GM19043 (cell line): ENCODE results near the gene ZFAND3.
"Not testable (repeated sequence)": the region's sequence is repeated elsewhere in the genome, so short reads cannot be mapped to it uniquely, and the experiment has no call there.

Experiments
- ATAC-seq: cut with Tn5 transposase; IDR thresholded peaks from one replicate; pipeline ENCODE4 v1.9.1; 2021; ENCODE audit warnings: low read depth; ENCODE audit not compliant: unreplicated experiment

ZFAND3 gene

DNA sequence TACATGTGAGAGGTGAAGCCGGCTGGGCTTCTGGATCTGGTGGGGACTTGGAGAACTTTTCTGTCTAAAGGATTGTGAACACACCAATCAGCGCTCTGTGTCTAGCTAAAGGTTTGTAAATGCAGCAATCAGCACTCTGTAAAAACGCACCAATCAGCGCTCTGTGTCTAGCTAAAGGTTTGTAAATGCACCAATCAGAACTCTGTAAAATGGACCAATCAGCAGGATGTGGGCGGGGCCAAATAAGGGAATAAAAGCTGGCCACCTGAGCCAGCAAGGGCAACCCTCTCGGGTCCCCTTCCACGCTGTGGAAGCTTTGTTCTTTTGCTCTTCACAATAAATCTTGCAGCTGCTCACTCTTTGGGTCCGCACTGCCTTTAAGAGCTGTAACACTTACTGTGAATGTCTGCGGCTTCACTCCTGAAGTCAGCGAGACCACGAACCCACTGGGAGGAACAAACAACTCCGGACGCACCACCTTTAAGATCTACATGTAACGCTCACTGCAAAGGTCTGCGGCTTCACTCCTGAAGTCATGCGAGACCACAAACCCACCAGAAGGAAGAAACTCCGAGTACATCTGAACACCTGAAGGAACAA is 143.1 kb downstream of the ZFAND3 start:
- not testable (repeated sequence) for ATAC-seq

DNA sequence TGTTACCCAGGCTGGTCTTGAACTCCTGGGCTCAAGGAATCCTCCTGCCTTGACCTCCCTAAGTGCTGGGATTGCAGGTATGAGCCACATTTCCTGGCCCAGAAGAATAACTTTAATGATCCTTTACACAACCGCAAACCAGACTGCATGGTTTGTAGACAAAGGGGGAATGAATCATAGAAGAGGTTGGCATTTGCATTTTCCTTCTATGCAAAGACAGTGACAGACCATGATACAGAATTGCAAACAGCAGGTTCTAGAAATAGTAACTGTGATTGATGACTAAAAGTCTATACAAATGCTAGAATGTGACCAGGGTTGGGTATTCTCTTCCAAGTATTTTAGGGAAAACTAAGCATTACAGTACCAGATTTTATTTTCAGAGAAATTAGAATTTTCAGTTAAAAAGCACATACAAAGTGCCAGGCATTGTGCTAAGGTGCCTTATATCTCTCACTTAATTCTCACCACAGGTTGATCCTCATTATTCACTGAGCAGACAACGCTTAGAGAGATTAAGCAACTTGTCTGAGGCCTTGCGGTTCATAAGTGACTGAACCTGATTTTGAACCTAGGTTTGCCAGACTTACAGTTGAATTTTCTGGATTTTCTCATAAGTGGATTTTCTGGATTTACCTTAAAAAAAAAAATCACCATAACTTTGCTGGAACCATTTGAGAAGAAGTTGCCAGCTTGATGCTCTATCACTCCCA is 146.6 kb downstream of the ZFAND3 start:
- ATAC-seq, result no peak

DNA sequence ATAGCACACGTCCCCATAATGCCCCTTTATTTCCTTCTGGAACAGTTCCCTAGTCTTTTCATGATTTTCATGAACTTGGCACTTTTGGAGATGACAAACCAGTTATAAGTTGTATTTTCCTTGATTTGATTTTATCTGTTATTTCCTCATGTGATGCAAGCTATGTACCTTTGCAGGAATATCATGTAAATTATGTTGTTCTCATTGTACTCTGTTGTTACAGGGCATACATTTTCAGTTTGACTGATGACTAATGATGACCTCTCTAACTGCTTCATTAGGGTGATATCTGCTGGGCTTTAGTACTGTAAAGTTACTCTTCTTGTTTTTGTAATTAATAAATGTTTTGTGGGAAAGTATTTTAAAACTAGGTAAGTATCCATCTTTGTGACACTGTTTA is 147.3 kb downstream of the ZFAND3 start:
- ATAC-seq, result no peak

DNA sequence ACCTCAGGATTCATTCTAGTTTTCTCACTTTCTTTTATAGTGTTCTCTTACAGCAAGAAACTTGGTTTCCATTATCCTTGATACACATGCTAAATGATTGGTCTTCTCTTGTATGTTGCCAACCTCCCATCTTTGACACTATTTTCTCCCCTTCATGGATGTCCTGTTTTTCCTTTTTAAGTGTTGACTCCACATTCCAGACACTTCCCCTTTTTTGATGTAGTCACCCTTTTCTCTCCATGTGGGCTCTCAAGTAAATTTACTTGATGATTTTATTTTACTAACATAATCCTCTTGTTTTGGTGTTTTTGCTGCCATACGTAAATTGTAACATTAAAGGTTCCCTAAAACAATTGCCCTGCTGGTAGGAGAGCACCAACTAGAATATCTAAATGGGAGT is 148.1 kb downstream of the ZFAND3 start:
- ATAC-seq, result no peak

DNA sequence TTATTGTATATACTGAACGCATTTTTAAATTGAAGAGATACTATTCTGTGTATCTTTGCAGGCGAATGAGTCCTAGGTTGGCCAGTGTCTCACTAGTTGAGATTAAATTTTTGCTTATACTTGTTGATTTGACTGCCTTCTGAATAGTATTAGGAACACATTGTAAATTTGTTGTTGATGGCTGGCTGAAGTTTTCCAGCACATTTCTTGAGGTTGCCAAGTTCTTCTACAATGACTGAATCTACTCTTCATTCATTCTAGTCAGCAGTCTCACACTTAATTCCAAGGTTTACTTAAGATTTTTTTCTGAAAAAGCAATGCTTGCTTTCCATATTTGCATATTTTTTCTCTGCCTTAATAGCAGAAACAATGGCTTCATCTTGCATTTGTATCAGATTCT is 151.7 kb downstream of the ZFAND3 start:
- ATAC-seq, result no peak

- no peak for ATAC-seq
These were observed 152.3 kb downstream of the ZFAND3 start for GRCh38 chr6:37971711-37972390.

- ATAC-seq, result no peak
These were observed 153.6 kb downstream of the ZFAND3 start for GRCh38 chr6:37972994-37973757.

DNA sequence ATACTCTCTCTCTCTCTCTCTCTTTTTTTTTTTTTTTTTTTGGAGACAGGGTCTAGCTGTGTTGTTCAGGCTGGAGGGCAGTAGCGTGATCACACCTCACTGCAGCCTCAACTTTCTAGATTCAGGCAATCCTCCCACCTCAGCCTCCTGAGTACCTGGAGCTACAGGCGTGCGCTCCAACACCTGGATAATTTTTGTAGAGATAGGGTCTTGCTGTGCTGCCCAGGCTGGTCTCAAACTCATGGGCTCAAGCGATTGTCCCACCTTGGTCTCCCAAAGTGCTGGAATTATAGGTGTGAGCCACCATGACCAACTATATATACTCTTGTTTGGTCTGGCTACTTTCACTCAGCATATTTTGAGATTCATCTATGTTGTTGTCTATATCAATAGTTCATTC is 154.9 kb downstream of the ZFAND3 start:
- no peak for ATAC-seq

DNA sequence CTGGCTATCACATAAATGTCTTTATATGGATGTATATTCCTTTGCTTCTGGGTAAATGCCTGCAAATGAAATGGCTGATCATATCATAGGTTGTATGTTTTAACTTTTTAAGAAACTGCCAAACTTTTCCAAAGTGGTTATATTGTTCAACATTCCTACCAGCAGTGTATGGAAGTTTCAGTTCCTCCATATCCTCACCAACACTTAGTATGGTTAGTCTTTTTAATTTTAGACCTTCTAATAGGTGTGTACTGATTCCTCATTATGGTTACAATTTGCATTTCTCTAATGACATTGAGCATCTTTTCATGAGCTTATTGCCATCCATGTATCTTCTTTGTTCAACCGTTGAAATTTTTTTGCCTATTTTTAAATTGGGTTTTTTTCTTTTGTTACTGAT is 155.4 kb downstream of the ZFAND3 start:
- no peak for ATAC-seq

- no peak for ATAC-seq
These were observed 158.2 kb downstream of the ZFAND3 start for GRCh38 chr6:37977715-37978114.

DNA sequence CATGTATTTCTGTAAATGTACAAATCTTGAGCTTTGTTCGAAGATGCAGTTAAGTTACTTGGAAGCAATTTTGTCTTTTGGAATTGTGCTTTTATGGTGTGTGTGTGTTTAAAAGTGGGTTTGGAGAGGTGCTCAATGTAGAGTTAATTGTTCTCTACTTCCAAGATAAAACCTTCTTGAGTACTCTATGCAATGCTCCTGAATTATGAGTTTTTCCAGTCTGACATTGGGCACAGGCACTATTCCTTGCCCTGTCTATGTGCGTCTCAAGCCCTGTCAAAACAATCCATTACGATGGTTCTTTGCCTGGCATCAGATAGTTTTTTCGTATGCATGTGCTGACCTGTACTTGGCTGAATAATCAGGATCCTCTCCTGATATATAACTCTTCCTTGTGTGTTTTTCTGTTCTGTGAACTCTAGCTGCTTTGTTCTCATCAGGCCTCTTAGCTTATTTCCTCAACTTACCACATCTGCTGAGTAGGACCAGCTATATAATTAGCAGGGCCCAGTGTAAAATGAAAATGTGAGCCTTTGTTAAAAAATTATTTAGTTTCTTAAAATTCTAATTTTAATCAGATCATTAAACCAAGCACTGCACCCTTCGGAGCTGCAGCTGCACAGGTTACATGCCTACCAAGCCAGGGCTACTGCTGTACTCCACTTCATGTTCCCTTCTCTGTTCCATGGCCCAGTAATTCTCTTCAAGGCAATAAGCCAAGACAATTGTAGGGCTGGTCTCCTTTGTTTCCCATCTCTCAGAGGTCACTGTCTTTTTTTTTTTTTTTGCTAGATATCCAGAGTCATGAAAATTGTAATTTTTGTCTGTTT is 160.1 kb downstream of the ZFAND3 start:
- ATAC-seq, result no peak

GRCh38 chr6:37980222-37980595 is 160.7 kb downstream of the ZFAND3 start:
- ATAC-seq, result no peak

DNA sequence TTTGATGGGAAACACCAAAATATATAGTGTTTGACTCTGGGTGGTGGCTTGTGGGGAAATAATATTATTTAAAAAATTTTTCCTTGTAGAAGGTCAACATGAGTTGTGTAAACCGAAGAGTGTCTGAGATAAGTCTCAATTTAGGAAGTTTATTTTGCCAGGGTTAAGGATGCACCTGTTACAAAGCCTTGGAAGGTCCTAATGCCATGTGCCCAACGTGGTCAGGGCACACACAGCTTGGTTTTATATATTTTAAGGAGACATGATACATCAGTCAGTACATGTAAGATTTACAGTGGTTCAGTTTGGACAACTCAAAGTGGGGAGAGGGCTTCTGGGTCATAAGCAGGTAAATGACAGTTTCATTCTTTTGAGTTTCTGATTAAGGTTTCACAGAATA is 162.1 kb downstream of the ZFAND3 start:
- no peak for ATAC-seq

DNA sequence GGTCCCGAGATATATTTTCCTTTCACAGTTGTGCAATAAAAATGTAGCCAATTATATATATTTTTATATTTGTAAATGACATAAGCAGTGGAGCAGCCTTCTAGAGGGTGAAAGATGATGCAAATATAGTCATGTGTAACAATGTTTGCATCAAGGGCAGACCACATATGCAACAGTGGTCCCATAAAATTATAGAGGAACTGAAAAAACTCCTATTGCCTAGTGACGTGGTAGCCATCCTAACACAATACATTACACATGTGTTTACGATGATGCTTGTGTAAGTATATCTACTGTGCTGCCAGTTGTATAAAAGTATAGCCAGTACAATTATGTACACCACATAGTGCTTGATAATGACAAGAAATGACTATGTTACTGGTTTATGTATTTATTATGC is 162.8 kb downstream of the ZFAND3 start:
- ATAC-seq, result no peak

DNA sequence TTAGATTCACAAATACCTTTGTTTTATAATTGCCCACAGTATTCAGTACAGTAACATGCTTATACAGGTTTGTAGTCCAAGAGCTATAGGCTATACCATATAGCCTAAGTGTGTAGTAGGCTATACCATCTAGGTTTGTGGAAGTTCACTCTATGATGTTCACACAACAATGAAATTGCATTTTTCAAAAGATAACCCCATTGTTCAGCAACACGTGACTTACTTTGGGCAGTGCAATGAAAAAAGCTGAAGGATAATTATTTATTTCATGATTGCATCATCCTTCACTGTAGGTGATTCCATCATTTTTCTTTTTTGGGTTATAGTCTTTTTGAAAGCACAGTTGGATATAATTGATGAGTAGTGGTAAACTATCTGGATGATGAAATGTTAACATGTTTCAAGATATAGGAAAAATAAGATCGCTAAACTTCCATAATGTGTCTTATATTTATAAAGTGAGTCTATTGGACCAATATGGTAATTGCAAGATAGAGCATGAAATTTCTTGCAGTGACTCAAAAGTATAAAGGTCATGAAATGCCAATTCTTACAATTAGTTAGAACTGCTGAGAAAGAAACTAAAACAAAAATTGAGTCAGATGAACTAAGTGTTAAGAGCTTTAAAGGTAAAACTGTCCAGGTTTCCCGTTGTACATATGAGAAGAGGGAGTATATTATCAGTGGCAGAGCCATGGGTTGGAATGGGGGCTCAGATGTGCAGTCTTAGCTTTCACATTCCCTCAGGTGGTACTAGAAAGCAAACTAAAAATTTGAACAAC is 164.4 kb downstream of the ZFAND3 start:
- ATAC-seq, result no peak

GRCh38 chr6:37984578-37984977 is 165.1 kb downstream of the ZFAND3 start:
- no peak for ATAC-seq

- no peak for ATAC-seq
These were observed 165.8 kb downstream of the ZFAND3 start for GRCh38 chr6:37985355-37985754.

GRCh38 chr6:37987018-37987417 is 167.5 kb downstream of the ZFAND3 start:
- no peak for ATAC-seq

- ATAC-seq, result no peak
These were observed 168.0 kb downstream of the ZFAND3 start for GRCh38 chr6:37987559-37987958.

- no peak for ATAC-seq
These were observed 168.6 kb downstream of the ZFAND3 start for GRCh38 chr6:37988127-37988526.
